ENCODE results near the gene KIAA0753.

DNA sequence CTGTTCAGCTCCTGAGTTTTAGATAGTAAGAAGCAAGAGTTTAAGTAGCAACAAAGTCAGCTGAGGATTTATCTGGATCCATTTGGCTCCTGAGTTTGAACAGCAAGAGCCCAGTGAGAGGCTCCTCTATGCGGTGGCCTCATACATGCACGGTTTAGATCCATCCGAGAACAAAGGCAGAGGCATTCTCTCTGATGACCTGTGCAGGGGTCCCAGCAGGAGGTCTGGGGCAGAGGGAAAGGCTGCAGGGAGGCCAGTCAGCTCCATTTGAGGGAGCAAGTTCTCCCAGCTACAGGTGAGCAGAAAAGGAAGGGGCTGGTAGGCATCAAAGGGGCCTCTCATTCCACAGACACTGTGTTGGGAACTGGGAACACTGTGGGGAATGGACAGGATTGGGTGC, 100.6 kb downstream of the KIAA0753 start:
- TF ChIP-seq, protein P1, sequence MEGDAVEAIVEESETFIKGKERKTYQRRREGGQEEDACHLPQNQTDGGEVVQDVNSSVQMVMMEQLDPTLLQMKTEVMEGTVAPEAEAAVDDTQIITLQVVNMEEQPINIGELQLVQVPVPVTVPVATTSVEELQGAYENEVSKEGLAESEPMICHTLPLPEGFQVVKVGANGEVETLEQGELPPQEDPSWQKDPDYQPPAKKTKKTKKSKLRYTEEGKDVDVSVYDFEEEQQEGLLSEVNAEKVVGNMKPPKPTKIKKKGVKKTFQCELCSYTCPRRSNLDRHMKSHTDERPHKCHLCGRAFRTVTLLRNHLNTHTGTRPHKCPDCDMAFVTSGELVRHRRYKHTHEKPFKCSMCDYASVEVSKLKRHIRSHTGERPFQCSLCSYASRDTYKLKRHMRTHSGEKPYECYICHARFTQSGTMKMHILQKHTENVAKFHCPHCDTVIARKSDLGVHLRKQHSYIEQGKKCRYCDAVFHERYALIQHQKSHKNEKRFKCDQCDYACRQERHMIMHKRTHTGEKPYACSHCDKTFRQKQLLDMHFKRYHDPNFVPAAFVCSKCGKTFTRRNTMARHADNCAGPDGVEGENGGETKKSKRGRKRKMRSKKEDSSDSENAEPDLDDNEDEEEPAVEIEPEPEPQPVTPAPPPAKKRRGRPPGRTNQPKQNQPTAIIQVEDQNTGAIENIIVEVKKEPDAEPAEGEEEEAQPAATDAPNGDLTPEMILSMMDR (IDR thresholded peaks at IDR 0.05; ENCODE audit: low read depth, low read length): no peak
- no peak for TF ChIP-seq EZH2phosphoT487 (IDR thresholded peaks at IDR 0.05; ENCODE audit: low read depth)
